ENCODE measurements around the gene PAIP1.
"Not testable (repeated sequence)": the region's sequence is repeated elsewhere in the genome, so short reads cannot be mapped to it uniquely, and the experiment has no call there.

The PAIP1 gene

GRCh38 chr5:43571237-43571636 is 14.4 kb upstream of the PAIP1 start:
- no peak for DNase-seq (ENCODE audit: low read depth, low spot score)

GRCh38 chr5:43570450-43571158 is 13.7 kb upstream of the PAIP1 start:
- no peak for DNase-seq (ENCODE audit: low read depth, low spot score)

GRCh38 chr5:43569236-43569746 is 12.4 kb upstream of the PAIP1 start:
- DNase-seq (ENCODE audit: low read depth, low spot score): no peak

GRCh38 chr5:43567967-43568366 is 11.1 kb upstream of the PAIP1 start:
- DNase-seq (ENCODE audit: low read depth, low spot score): no peak

- DNase-seq (ENCODE audit: low read depth, low spot score): no peak
These were observed 8.2 kb upstream of the PAIP1 start for GRCh38 chr5:43565043-43565442.

- no peak for DNase-seq (ENCODE audit: low read depth, low spot score)
These were observed 7.5 kb upstream of the PAIP1 start for GRCh38 chr5:43564289-43564850.

GRCh38 chr5:43563321-43563720 is 6.4 kb upstream of the PAIP1 start:
- DNase-seq (ENCODE audit: low read depth, low spot score): no peak

- DNase-seq (ENCODE audit: low read depth, low spot score): no peak
These were observed 4.5 kb upstream of the PAIP1 start for GRCh38 chr5:43561356-43561755.

GRCh38 chr5:43560128-43560527 is 3.3 kb upstream of the PAIP1 start:
- no peak for DNase-seq (ENCODE audit: low read depth, low spot score)

- not testable (repeated sequence) for DNase-seq (ENCODE audit: low read depth, low spot score)
These were observed 345 bp downstream of the PAIP1 start for GRCh38 chr5:43556607-43556856.

GRCh38 chr5:43555895-43556606 is 826 bp downstream of the PAIP1 start:
- DNase-seq (ENCODE audit: low read depth, low spot score): no peak

GRCh38 chr5:43554497-43554896 is 2.4 kb downstream of the PAIP1 start:
- DNase-seq (ENCODE audit: low read depth, low spot score): no peak

- no peak for DNase-seq (ENCODE audit: low read depth, low spot score)
These were observed 3.5 kb downstream of the PAIP1 start for GRCh38 chr5:43553381-43553780.

- no peak for DNase-seq (ENCODE audit: low read depth, low spot score)
These were observed 5.1 kb downstream of the PAIP1 start for GRCh38 chr5:43551731-43552130.

- not testable (repeated sequence) for DNase-seq (ENCODE audit: low read depth, low spot score)
These were observed 7.6 kb downstream of the PAIP1 start for GRCh38 chr5:43549272-43549671.

- DNase-seq (ENCODE audit: low read depth, low spot score): no peak
These were observed 8.5 kb downstream of the PAIP1 start for GRCh38 chr5:43548358-43548757.

GRCh38 chr5:43547532-43547931 is 9.3 kb downstream of the PAIP1 start:
- DNase-seq (ENCODE audit: low read depth, low spot score): no peak

- no peak for DNase-seq (ENCODE audit: low read depth, low spot score)
These were observed 13.4 kb downstream of the PAIP1 start for GRCh38 chr5:43543434-43543833.

- DNase-seq (ENCODE audit: low read depth, low spot score): no peak
These were observed 16.1 kb downstream of the PAIP1 start for GRCh38 chr5:43540746-43541145.

- no peak for DNase-seq (ENCODE audit: low read depth, low spot score)
These were observed 19.9 kb downstream of the PAIP1 start for GRCh38 chr5:43536972-43537371.

- DNase-seq (ENCODE audit: low read depth, low spot score): no peak
These were observed 23.2 kb downstream of the PAIP1 start for GRCh38 chr5:43533646-43534045.

GRCh38 chr5:43530648-43531047 is 26.2 kb downstream of the PAIP1 start:
- DNase-seq (ENCODE audit: low read depth, low spot score): no peak

- DNase-seq (ENCODE audit: low read depth, low spot score): no peak
These were observed 33.2 kb downstream of the PAIP1 start for GRCh38 chr5:43523662-43524072.
